AG09319 (cell line): ENCODE measurements around the gene LRRC2.
A peak's percentile ranks its signal among the peaks of the same experiment; 100 is the strongest.

ENCODE experiments used
- DNase-seq: peaks from one replicate; pipeline ENCODE4 v3.0.0-alpha.2; 2010; ENCODE audit warnings: low read depth; ENCODE audit errors: extremely low read depth
- CTCF ChIP-seq: IDR thresholded peaks from 2 replicates; pipeline ENCODE4 v1.5.1; 2011; ENCODE audit warnings: low read depth, mild to moderate bottlenecking, inconsistent platforms, low read length, moderate library complexity

LRRC2 gene

GRCh38 chr3:46485779-46486175 lies 80.3 kb downstream of the LRRC2 start:
- no peak for DNase-seq
- no peak for TF ChIP-seq CTCF

GRCh38 chr3:46484911-46485778 lies 81.0 kb downstream of the LRRC2 start:
- no peak for TF ChIP-seq CTCF
- no peak for DNase-seq

- no peak for TF ChIP-seq CTCF
These were observed 81.7 kb downstream of the LRRC2 start for GRCh38 chr3:46484388-46484787.

GRCh38 chr3:46483825-46484224 lies 82.3 kb downstream of the LRRC2 start:
- no peak for DNase-seq
- TF ChIP-seq CTCF, result no peak

More at GRCh38 chr3:46484388-46484787, 81.7 kb downstream of the LRRC2 start:
- DNase-seq, result no peak

GRCh38 chr3:46482632-46483350 lies 83.3 kb downstream of the LRRC2 start:
- no peak for TF ChIP-seq CTCF
- DNase-seq, result peak; percentile 49

- no peak for DNase-seq
These were observed 84.5 kb downstream of the LRRC2 start for GRCh38 chr3:46481636-46482035.

More at GRCh38 chr3:46481636-46482035, 84.5 kb downstream of the LRRC2 start:
- no peak for TF ChIP-seq CTCF
